HTERT RPE-1 (cell line): ENCODE data around the gene TMEM108.

ENCODE experiments used
- in situ Hi-C: fragments of 300-500 bp; cut with MboI; formaldehyde crosslinking; loops from 4 replicates; pipeline ENCODE4 v1.14.3; 2020; ENCODE audit warnings: low sequenced_read_pairs

The TMEM108 gene

DNA sequence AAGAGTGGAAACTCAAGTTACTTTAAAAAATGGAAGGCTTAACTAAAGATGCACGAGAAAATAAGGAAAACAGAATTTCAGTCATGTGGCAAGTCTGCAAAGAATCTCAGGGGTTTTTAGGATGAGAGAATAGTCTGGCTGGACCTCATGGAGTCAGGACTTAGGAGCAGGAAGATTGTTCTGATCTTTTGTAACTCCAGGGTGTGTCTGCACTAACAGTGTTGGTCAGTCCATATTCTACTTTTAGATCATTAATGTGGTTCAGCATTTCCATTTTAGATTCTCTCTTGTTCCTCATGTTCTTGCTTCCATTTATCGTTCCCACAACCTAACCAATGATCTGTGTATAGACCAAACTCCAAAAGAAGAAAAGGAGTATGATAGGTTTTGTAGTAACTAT, 15.3 kb downstream of the TMEM108 start:
- in situ Hi-C loops, result no loop called here

DNA sequence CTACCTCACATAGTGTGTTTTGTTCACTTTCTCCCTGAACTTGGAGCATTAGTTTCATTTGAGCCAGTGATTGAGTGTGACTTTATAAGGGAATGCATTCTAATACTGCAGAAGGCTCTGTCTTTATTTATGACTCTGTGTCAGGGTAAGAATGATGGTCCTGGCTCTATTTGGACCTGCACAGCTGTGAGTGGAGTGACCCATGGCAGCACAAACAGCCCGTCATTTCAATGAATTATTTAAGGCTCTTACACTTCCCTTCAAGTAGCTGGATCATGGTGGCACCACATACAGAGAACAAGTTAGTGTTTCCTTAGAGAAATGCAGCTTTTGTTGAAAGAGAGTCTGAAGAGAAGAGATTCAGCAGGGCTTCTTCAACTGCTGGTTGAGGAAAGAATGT, 16.4 kb downstream of the TMEM108 start:
- in situ Hi-C loops, result no loop called here

DNA sequence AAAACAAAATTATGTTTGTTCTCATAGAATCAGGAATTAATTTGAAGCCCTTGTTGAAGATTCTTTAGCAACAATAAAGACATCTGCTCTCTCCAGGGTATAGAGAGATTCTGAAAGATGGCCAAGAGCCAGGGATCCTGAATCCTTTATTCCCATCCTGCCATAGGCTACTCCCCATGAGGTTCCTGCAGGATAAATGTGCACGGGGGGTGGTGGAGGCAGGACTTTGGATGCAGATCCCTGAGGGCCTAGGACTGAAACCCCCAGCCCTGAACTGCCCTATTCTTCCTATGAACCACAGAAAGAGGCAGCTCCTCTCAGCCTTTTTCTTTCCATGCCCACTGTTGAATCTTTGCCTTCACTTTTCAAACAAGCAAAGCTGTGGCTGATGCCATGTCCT, 17.1 kb downstream of the TMEM108 start:
- in situ Hi-C loops, result no loop called here

DNA sequence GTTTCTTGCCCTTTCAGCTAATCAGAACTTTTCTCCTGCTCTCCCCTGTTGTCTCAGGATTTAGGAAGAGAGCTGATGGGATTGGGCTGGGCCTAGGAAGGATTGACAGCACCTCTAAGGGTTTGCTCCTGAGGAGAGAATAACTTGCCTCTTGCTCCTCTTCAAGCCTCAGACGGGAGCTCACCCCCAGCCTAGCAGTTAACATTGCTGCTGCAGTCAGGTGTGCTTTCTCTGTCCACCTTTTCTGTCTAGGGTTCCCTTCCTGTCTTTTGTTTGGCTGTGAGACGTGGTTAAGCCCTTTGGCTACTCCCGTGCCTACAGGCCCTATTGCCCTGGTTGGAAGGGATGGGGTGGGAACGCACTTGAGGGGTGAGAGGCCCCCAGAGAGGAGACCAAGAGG, 20.1 kb downstream of the TMEM108 start:
- in situ Hi-C loops, result no loop called here

DNA sequence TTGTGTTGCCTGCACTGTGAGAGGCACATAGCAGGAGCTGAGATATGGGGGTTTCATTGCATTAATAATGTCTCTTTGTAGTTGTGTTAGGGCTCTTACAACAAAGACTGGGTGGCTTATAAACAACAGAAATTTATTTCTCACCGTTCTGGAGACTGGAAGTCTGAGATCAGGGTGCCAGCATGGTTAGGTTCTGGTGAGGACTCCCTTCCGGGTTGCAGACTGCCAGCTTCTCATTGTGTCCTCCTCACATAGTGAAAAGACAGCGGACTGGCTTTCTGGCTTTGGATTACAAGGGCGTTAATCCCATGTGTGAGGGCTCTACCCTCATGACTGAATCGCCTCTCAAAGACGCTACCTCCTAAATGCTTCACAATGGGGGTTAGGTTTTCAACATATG, 20.6 kb downstream of the TMEM108 start:
- in situ Hi-C loops, result no loop called here

DNA sequence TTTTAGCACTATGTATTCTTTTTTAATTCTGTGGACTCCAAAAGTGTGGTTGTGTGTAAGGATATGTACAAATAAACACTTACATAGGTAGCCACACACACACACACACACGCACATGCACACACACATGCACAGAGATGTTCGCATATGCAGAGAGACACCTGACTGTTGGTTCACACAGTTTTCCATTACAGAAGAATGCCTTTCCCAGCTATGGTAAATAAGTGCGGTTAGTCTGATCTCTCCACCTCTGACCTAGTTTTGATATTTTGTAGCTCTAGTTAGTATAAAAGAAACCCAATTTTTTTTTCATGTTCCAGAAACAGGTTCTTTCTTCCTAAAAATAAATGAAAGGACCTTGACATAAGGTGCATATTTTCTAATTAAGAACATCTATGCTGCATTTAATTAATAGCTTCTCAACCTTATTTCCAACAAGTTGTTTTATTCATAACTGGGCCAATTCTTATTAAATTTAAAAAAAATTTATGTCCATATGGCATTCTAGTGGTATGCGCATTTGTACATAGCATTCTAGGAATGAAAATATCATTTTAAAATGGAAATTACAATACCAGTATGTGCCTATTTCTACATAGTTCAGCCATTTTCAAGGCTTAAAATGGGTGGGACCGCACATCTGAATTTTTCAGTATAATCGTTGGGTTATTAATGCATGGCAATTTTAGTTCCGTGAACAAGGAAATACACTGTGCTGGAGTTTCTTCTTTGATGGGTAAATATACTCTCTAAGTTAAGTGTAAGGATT, 27.2 kb downstream of the TMEM108 start:
- in situ Hi-C loops, result no loop called here

DNA sequence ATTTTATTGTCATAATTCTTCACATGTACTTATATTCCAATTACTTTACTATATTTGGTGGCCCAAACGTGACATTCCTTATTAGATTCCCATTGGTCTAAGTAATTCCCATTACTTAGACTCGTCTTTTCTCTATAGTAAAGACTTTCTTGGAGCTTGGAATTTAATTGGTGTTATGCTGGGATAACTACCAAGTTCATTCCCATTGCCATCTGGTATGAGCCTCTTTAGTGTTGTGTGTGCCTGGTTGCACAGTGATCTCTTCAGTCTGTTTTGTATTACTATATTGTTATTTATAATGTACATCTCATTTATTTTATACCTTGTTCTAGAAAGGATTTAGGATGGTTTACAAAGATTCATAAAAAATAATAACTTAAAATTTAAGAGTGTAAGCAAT, 27.8 kb downstream of the TMEM108 start:
- in situ Hi-C loops, result no loop called here

DNA sequence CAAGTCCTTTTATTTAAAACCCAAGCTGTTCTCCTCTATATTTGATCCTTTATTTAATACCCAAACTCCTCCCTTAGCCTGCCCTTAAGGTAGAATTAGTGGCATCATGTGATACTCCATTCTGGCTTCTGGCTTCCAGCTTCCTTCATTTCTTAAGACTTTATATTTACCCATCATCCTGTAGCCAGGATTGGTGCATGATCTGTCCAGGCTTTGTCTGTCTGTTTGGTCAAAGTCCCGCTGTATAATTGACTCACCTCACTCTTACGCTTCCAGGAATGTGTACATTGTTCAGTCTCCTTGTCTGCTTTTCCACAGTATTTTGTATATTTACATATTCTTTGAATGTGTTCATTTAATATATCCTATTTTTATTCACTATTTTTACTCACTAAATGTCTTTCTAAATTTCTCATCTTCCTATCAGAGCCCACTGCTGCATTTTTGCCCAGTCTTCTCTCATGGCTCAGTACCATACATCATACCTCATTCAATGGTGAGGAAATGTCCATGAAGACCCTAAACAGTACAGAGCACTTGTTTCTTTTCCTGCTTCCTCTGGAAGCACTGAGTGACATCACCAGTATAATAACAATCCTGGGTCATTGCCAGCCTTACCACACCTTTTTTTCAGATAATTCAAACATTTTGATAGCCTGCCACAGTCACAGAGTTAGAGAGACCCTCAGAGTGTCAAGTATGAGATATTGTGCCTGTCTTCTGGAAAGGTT, 31.5 kb downstream of the TMEM108 start:
- in situ Hi-C loops, result no loop called here

DNA sequence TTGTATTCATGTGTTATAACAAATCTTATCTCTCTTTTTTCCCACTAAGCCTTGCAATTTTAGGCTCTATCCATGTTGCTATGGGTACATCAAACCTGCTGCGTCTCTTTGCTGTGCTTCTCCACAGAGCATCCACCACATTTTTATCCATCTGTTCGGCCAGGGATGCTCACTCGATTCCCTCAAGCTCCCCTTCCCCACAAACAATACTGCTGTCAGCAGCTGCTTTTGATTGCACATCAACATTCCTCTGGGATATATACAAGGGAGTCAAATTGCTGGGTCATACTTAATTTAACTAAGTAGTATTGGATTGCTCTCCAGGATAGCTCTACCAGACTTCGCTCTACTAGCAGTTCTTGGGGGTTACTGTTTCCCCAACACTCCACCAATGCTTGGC, 36.8 kb downstream of the TMEM108 start:
- in situ Hi-C loops, result no loop called here

DNA sequence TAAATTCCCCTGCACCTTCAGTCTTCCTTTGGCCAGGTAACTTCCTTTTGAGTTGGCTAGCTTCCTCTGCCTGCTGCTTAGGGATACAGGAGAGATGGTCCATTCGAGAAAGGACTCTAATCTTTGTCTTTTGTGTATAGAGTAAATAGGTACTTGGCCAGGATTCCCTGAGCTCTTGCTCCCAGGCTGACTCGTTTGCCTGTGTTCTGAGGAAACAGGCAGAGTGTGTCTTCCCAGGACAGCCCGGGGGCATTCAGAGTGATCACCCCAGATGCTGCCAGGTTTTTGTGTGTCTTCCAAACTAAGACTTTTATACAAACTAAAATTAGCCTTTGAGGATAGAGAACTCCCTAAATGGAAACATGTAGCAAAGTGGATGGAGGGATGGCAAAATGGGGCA, 39.5 kb downstream of the TMEM108 start:
- in situ Hi-C loops, result no loop called here

DNA sequence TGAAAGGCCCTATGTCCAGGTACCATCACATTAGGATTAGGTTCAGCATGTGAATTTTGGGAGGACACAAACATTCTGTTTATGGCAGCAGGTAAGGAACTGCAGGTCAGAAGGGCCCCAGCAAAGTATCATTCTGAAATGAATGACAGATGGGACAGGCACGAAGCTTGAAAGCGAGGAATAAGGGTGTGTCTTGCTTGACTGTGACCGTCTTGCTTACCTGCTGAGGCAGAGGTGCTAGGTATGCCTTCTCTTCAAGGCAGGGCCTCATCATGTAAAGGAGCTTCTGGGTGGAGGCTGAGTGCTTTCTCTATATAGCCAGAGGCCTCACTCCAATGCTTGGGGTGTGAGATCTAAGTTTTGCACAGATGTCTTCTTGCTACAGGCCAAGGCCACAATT, 41.4 kb downstream of the TMEM108 start:
- in situ Hi-C loops, result no loop called here

DNA sequence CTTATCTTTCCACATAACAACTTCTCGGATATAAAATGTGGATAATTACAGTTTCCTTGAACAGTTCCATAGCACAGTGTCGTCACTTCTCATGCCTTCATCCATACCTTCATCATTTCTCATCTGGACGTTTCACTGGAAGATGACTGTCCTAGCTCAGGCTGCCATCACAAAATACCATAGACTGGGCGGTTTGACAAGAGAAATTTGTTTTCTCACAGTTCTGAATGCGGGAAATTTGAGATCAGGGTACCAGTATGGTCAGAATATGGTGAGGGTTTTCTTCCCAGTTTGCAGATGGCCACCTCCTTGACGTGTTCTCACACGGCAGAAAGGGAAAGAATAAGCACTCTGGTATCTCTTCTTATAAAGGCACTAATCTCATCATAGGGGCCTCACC, 42.8 kb downstream of the TMEM108 start:
- in situ Hi-C loops, result no loop called here

DNA sequence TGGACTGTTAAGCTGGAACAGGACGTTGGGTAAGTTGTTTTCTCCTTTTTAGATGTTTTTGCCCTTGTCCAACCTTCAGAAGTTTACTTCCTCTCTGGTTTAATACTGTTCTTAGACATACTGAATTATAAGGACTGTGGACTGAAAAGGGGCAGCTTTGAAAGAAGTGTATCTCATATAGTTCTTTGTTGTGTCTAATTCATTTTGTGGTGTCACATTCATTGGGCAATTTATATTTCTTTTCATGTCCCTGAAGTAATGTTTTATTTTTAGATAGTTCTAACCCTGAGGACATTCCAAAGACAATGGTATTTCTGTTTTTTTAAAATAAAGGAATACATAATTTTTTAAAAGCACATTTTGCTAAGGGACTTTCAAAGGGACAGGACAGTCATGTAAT, 45.2 kb downstream of the TMEM108 start:
- in situ Hi-C loops, result no loop called here

DNA sequence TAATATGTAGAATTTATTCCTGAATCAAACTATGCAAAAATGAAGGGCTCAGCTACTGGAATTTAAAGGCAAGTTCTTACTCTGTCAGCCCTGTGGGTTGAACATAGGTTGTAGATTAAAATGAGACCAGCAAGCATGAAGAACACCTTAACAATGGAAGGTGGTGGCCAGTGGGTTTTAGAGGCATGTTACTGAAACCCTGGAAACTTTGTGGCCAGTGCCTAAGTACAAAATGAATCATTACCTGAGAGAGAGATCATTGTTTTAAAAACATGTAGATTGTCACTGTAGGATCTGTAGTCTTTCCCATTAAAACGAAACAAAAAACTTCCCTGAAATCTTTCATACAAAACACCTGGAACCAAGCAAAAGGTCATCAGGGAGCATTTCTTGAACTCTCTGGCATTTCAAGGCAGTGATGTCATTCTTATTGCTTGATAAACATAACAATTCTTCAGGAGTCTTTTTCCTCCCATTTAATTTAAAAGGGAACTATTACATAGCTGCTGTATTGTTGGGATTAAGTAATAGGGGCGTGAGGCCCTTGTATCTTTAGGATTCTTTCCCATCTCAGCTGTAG, 51.8 kb downstream of the TMEM108 start:
- in situ Hi-C loops, result no loop called here

DNA sequence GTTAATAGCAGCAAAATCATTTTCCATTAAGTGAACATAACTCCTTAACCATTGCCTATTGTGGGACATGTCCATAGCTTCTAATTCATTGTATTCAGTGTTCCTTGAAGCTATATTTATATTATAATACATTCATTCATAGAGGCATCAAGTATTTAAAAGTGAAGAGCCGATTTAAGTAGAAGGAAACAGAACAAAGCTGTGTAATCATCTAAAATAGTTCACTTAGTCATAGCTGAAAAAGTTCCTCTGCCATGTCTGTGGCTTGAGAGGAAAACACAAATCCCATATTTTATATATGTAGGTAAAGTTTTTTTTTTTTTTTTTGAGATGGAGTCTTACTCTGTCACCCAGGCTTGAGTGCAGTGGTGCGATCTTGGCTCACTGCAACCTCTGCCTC, 54.5 kb downstream of the TMEM108 start:
- in situ Hi-C loops, result no loop called here

DNA sequence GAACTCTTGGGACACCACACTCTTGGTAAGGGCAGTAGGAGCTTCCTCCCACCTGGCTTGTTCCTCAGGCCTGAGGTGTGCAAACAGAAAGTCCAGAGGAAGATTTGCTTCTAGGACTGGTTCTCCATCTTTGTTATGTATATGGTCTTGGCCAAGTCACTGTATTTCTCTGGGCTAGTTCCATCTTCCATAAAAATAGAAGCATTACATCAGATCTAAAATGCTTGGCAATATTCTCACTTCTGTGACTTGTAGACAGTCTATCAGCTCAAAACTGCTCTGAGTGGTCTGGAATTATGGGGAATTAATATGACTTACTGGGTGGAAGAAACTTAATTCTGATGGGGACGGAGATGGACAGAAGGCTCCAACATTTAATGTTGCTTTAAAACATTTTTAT, 55.2 kb downstream of the TMEM108 start:
- in situ Hi-C loops, result no loop called here

DNA sequence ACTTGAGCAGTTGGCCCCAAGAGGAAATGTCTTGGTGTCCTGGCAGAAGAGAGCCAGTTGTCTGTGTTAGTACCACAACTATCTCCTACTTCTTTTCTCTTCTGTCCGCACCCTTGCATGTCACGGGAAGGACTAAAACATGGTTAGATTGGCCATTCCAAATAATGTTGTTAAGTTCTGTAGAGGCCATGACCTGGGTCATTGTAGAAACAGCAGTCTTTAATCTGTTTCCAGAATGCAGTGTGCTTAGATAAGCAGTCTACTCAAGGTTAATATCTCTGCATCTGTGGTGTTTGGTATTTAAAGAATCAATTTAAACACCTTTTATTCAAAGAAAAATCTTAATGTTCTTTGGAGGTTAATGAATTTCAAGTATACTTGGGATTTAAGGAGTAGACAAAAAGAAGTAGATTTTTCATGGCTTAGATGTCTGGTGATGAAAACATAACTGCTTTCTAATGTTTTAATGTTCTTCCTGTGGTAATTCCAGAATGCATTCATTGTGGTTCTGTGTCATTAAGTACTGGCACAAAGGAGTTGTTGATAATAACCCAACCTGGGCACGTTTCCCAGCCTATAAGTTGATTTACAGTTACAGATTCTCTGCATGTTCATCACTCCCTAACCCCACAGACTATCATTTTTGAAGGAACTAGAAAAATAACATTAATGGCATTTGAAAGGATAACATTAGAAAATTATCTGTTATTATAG, 58.9 kb downstream of the TMEM108 start:
- in situ Hi-C loops, result no loop called here

DNA sequence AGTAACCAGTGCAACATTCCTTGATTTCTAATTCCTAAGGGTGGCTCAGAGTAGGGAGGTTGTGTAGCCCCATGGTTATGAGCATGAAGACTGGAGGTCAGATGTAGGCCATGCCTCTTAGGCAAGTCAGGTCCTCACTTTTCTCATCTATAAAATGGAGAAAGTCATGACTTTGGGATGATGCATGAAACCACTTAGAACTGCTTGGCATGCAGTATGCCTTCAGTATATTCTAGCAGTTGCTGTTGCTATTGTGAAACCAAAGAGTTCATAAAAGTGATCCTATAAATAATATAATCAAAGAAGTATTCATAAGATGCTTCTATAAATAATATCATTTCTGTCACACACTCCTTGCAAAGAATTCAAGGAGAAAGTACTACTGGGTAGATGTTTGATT, 65.5 kb downstream of the TMEM108 start:
- in situ Hi-C loops, result no loop called here

DNA sequence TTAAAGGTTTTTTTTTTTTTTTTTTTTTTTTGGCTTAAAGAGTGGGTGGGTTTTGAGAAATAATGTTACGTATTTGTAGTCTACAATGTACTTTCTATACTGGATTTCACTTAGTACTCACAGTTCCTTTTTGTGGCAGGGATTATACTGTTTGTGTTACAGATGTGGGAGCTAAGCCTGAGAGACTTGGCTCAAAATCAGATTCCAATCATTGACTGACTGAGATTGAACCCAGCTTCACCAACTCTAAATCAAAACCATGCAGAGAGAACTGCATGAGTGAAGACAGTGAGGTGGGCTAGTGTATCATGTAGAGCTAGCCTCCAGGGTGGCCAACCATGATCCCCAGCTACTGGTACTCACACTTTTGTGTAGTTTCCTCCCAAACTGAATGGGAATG, 68.0 kb downstream of the TMEM108 start:
- in situ Hi-C loops, result no loop called here

DNA sequence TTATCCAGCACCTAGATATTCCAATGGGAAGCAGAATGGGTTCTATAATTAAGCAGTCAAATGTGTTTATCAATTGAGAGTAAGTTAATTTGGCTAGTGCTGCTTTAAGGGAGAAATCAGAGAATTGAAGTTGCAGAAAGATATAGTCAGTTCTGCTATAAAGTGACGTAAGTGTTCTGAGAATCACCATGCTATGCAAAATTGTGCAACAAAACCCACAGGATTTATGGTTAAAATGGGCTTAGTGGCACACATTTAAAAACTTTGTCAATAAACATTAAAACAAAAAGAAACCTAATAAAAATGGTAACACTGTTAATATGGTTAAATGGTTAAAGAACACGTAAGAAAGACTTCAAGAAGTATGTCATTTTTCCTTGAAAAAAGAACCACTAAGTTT, 74.5 kb downstream of the TMEM108 start:
- in situ Hi-C loops, result no loop called here

DNA sequence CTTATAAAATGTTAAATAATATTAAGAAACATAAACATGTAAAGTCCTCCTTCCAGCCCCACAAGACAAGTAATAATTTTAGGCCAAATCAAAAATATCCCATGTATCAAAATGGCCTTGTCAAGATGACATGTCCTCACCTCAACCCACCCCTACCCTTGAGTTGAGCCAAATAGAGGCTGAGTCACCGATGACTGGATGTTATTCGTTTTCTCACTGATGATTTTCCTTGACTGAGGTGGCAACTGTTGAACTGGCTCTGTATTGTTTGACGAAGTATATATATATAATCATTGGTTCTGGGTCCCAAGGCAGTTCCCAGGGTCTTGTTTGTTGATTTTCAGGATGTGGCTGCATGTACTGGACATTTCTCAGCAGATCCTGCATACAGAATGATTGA, 75.3 kb downstream of the TMEM108 start:
- in situ Hi-C loops, result no loop called here
